WTC11 (cell line): ENCODE results near the gene GAPDHS. TPM values are rescaled to one million over a fixed set of nuclear protein-coding genes. Genes with fewer than 3 reads are reported as not detected.

Source experiments
- ATAC-seq: fragments of 200-7000 bp; cut with Tn5 transposase; 2 replicates; pipeline ENCODE4 v1.10.0; 2021; ENCODE audit warnings: mild to moderate bottlenecking, moderate library complexity
- Bru-seq: library from RNA; stranded (reverse); fragments of 400-500 nt; gene quantifications from one replicate; lab custom pipeline; 2021; lab: Mats Ljungman, UMichigan
- CTCF ChIA-PET: fragments of 300-600 bp; sonication (Branson Sonifier 250); formaldehyde crosslinking; loops from one replicate; lab custom pipeline; 2021; ENCODE audit warnings: antibody characterized with exemption; lab: Charles Lee
- POLR2A ChIA-PET: fragments of 350-600 bp; sonication (Branson Sonifier 250); formaldehyde crosslinking; loops from one replicate; lab custom pipeline; 2021; ENCODE audit warnings: antibody characterized with exemption; lab: Charles Lee
- DNase-seq: peaks from one replicate; pipeline ENCODE4 v3.0.0; 2021; ENCODE audit warnings: low spot score
- H3K27ac Mint-ChIP-seq: 2 replicates; pipeline ENCODE4 v1.8.0; 2021; ENCODE audit warnings: mixed read lengths
- H3K27me3 Mint-ChIP-seq: 2 replicates; pipeline ENCODE4 v1.8.0; 2021; ENCODE audit warnings: low read depth, mild to moderate bottlenecking, moderate library complexity, mixed read lengths
- H3K36me3 Mint-ChIP-seq: 2 replicates; pipeline ENCODE4 v1.8.0; 2021; ENCODE audit warnings: mixed read lengths
- H3K4me1 Mint-ChIP-seq: 2 replicates; pipeline ENCODE4 v1.8.0; 2022; ENCODE audit warnings: mixed read lengths
- H3K4me3 Mint-ChIP-seq: 2 replicates; pipeline ENCODE4 v1.8.0; 2021; ENCODE audit warnings: mild to moderate bottlenecking, moderate library complexity, mixed read lengths
- H3K9me3 Mint-ChIP-seq: 2 replicates; pipeline ENCODE4 v1.8.0; 2021; ENCODE audit warnings: mixed read lengths
- CBFB ChIP-seq: sonication (generic); formaldehyde crosslinking; IDR thresholded peaks from 2 replicates; pipeline ENCODE4 v1.8.1; 2022; ENCODE audit warnings: mild to moderate bottlenecking, low read depth, missing genetic modification reagents
- ELF4 ChIP-seq: sonication (generic); formaldehyde crosslinking; IDR thresholded peaks from 2 replicates; pipeline ENCODE4 v1.8.1; 2022; ENCODE audit warnings: low read depth, mild to moderate bottlenecking, moderate library complexity, missing genetic modification reagents
- GABPB1 ChIP-seq: sonication (generic); formaldehyde crosslinking; IDR thresholded peaks from 2 replicates; pipeline ENCODE4 v1.8.1; 2023; ENCODE audit warnings: mild to moderate bottlenecking, missing genetic modification reagents
- GRHL2 ChIP-seq: fragments of 250-450 bp; sonication (Bioruptor Pico); IDR thresholded peaks from 2 replicates; pipeline ENCODE4 v1.8.0; 2022; ENCODE audit warnings: mild to moderate bottlenecking, moderate library complexity; ENCODE audit not compliant: insufficient replicate concordance, severe bottlenecking
- IRF2 ChIP-seq: sonication (generic); formaldehyde crosslinking; IDR thresholded peaks from 2 replicates; pipeline ENCODE4 v1.8.0; 2022; ENCODE audit warnings: low read depth, missing genetic modification reagents, borderline replicate concordance
- JUN ChIP-seq: sonication (generic); formaldehyde crosslinking; IDR thresholded peaks from 2 replicates; pipeline ENCODE4 v1.8.0; 2023; ENCODE audit warnings: mild to moderate bottlenecking, missing genetic modification reagents
- NFATC4 ChIP-seq: fragments of 250-450 bp; sonication (Bioruptor Pico); IDR thresholded peaks from 2 replicates; pipeline ENCODE4 v1.9.0; 2021; ENCODE audit warnings: mild to moderate bottlenecking
- NFE2L1 ChIP-seq: sonication (generic); formaldehyde crosslinking; IDR thresholded peaks from 2 replicates; pipeline ENCODE4 v1.8.1; 2023; ENCODE audit warnings: missing genetic modification reagents
- SMAD3 ChIP-seq: sonication (generic); formaldehyde crosslinking; IDR thresholded peaks from 2 replicates; pipeline ENCODE4 v1.8.0; 2022; ENCODE audit warnings: missing genetic modification reagents, mild to moderate bottlenecking, borderline replicate concordance
- ZBTB21 ChIP-seq: sonication (generic); formaldehyde crosslinking; IDR thresholded peaks from 2 replicates; pipeline ENCODE4 v1.8.1; 2023; ENCODE audit warnings: mild to moderate bottlenecking, missing genetic modification reagents, borderline replicate concordance
- ZNF138 ChIP-seq: sonication (generic); formaldehyde crosslinking; conservative IDR thresholded peaks from 2 replicates; pipeline ENCODE4 v1.8.1; 2022; ENCODE audit warnings: mild to moderate bottlenecking, moderate library complexity, missing genetic modification reagents
- ZNF219 ChIP-seq: sonication (generic); formaldehyde crosslinking; IDR thresholded peaks from 2 replicates; pipeline ENCODE4 v1.8.0; 2023; ENCODE audit warnings: missing genetic modification reagents, mild to moderate bottlenecking, borderline replicate concordance
- long read RNA-seq, 3 experiments: library from RNA in 1 of 3; library from capped mRNA in 1 of 3; library from polyadenylated mRNA in 1 of 3; unstranded in 2 of 3; stranded (forward) in 1 of 3; transcript quantifications; one replicate each; pipeline ENCODE4 v2.0.0, GENCODE V29; 2021
- total RNA-seq: library from RNA; stranded (reverse); gene quantifications from 3 replicates; pipeline ENCODE4 v1.2.3, GENCODE V29; 2021
- TF ChIP-seq, protein P1 (sequence below): sonication (generic); formaldehyde crosslinking; IDR thresholded peaks from 2 replicates; pipeline ENCODE4 v1.8.1; 2022; ENCODE audit warnings: low read depth, missing genetic modification reagents, borderline replicate concordance
- TF ChIP-seq, protein P2 (sequence below): sonication (generic); formaldehyde crosslinking; IDR thresholded peaks from 2 replicates; pipeline ENCODE4 v1.8.1; 2022; ENCODE audit warnings: mild to moderate bottlenecking, missing genetic modification reagents, moderate library complexity, borderline replicate concordance
- TF ChIP-seq, protein P3 (sequence below): sonication (generic); formaldehyde crosslinking; IDR thresholded peaks from 2 replicates; pipeline ENCODE4 v1.8.0; 2023; ENCODE audit warnings: missing genetic modification reagents
- TF ChIP-seq, protein P4 (sequence below): fragments of 200-600 bp; IDR thresholded peaks from 2 replicates; pipeline ENCODE4 v1.8.0; 2022; ENCODE audit warnings: antibody characterized with exemption
- TF ChIP-seq, protein P5 (sequence below): sonication (generic); formaldehyde crosslinking; IDR thresholded peaks from 2 replicates; pipeline ENCODE4 v1.8.0; 2023; ENCODE audit warnings: missing genetic modification reagents, mild to moderate bottlenecking, borderline replicate concordance

GAPDHS gene
- 0.20 to 0.30 TPM in 2 of 3 replicates, not detected in the other for total RNA-seq
- percentile 7 among the genes with signal in this experiment for Bru-seq, nascent RNA
- long read RNA-seq, experiment 1: 0 reads
- long read RNA-seq, experiment 2: 0 reads
- long read RNA-seq, experiment 3: 0 reads

DNA sequence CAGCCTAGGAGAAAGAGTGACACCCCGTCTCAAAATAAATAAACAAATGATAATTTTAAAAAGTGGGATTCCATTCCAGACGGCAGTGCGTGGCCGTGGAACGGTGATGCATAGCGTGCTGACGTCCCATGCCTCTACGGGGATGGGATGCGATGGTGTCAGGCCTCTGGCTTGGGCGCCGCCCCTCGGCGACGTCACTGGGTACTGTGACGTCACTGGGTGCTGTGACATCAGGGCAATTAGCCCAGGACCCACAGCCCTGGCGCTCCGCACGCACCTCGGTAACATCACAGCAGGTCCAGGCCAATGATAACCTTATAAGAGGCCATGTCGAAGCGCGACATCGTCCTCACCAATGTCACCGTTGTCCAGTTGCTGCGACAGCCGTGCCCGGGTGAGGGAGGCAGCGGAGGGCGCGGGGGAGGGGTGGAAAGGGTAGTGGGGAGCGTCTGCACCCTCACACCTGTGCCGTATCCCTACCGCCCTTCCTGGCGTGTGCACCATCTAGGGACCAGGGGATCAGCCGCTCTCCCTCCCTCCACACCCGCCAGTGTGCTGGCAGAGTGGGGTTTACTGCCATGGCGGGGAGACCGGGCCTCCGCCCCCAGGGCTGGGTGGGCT, at the start of gene GAPDHS:
TSS of gene GAPDHS (plus strand) at position 256 of the 621 bp plus-strand sequence. CDS start at position 328, 72 bp downstream.
- Mint-ChIP-seq H3K4me3 (peak within 1 kb of the TSS; percentile 57), H3K4me1 (peaks cover 27% of the 10 kb centered on the region), H3K27me3 (peaks cover 36% of the 10 kb centered on the region), H3K36me3 (no peaks in the 10 kb centered on the region), H3K9me3 (no peaks in the 10 kb centered on the region), H3K27ac (0 out of 2 replicates have a peak within 1 kb of the TSS, but pooled peaks have one; percentile 25)
- DNase-seq: peak; percentile 48
- ATAC-seq: no peak; the same call in 1 of the 2 replicates
- CTCF ChIA-PET: interaction anchor here (1.0 kb wide), 1 partner anchor 16 kb away, joined by 4 read pairs; no protein-coding TSS in a partner anchor
- POLR2A ChIA-PET: interaction anchor here (0.6 to 0.9 kb wide), 2 partner anchors 19 to 38 kb away, joined by 3 to 4 read pairs; no protein-coding TSS in a partner anchor
- TF ChIP-seq ZBTB21 (peak; percentile 94; the same call in 1 of the 2 replicates), IRF2 (CRISPR knock-in tag) (no peak)

DNA sequence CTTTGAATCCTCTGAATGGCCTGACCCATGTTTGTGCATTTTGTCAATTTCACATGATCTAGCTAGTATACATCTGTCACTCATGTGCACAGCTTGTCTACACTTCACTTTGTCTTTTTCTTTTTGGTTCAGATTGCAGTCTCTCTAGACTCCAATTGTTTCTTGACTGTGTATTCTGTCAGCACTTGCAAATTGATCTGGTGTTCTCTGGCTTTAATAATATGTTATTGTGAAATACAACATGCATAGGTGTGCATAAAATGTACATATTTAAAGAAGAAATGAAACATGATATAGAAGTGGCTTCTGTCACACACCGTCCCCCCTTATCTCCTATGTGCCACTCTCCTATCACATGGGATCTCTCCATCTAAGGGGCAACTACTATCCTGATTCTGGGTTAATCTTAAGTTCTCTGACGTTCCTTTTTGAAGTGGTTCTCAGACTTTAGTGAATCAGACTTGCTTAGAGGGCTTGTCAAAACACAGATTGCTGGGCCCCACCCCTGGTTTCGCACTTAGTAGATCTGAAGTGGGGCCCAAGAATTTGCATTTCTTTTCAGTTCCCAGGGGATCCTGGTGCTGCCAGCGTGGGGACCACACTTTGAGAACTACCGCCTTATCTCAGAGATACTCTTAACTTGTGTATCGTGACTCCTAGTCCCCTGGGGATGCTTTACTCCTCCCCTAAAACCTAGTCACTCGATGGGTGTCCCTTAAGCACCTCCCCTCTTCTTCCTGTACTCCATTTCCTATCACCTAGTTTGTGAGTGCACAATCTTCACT, 48.8 kb upstream of the GAPDHS start:
- TF ChIP-seq, protein P1, sequence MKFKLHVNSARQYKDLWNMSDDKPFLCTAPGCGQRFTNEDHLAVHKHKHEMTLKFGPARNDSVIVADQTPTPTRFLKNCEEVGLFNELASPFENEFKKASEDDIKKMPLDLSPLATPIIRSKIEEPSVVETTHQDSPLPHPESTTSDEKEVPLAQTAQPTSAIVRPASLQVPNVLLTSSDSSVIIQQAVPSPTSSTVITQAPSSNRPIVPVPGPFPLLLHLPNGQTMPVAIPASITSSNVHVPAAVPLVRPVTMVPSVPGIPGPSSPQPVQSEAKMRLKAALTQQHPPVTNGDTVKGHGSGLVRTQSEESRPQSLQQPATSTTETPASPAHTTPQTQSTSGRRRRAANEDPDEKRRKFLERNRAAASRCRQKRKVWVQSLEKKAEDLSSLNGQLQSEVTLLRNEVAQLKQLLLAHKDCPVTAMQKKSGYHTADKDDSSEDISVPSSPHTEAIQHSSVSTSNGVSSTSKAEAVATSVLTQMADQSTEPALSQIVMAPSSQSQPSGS (CRISPR knock-in tag): no peak
- no peak for TF ChIP-seq NFATC4
- TF ChIP-seq, protein P2, sequence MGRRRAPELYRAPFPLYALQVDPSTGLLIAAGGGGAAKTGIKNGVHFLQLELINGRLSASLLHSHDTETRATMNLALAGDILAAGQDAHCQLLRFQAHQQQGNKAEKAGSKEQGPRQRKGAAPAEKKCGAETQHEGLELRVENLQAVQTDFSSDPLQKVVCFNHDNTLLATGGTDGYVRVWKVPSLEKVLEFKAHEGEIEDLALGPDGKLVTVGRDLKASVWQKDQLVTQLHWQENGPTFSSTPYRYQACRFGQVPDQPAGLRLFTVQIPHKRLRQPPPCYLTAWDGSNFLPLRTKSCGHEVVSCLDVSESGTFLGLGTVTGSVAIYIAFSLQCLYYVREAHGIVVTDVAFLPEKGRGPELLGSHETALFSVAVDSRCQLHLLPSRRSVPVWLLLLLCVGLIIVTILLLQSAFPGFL (CRISPR knock-in tag): no peak
- TF ChIP-seq, protein P3, sequence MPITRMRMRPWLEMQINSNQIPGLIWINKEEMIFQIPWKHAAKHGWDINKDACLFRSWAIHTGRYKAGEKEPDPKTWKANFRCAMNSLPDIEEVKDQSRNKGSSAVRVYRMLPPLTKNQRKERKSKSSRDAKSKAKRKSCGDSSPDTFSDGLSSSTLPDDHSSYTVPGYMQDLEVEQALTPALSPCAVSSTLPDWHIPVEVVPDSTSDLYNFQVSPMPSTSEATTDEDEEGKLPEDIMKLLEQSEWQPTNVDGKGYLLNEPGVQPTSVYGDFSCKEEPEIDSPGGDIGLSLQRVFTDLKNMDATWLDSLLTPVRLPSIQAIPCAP (CRISPR knock-in tag): no peak
- TF ChIP-seq IRF2 (CRISPR knock-in tag): no peak
- no peak for TF ChIP-seq JUN
- no peak for TF ChIP-seq NFE2L1 (CRISPR knock-in tag)
- TF ChIP-seq CBFB: no peak
- no peak overlapping the region for H3K4me3 Mint-ChIP-seq
- peaks cover 14% of the 10 kb centered on the region for H3K27me3 Mint-ChIP-seq
- no peak overlapping the region for H3K27ac Mint-ChIP-seq
- peaks cover 3% of the 10 kb centered on the region; the same call in 1 of the 2 replicates for H3K9me3 Mint-ChIP-seq
- no peaks in the 10 kb centered on the region for H3K4me1 Mint-ChIP-seq
- no peak for DNase-seq
- no peaks in the 10 kb centered on the region for H3K36me3 Mint-ChIP-seq
- ChIA-PET CTCF (interaction anchor here (1.0 kb wide), 1 partner anchor 9 kb away, joined by 4 read pairs; no protein-coding TSS in a partner anchor), POLR2A (no interaction called here)
- ATAC-seq: no peak

DNA sequence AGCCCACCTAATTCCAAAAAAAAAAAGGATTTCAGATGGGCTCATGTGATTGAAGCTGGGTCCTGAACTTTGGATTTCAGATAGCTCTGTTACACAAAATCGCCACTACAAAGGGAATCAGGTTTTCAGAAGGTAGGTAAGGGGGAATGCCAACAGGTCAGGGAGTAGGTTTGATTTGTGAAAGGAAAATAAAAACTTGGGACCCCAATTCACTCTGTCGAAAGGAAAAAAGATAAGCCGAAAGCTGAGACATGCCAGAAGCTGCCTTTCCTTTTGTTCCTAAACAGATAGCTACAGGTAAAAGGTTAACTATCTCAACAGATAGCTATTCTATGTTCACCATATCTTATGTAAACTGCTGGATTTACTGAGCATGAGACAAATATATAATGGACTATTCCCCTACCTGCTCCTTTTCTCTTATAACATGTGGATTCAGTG, 47.0 kb upstream of the GAPDHS start:
- ATAC-seq (no peak), DNase-seq (no peak)
- no peaks in the 10 kb centered on the region for H3K9me3 Mint-ChIP-seq
- no peak overlapping the region for H3K27ac Mint-ChIP-seq
- peaks cover 27% of the 10 kb centered on the region for H3K27me3 Mint-ChIP-seq
- no peaks in the 10 kb centered on the region for H3K36me3 Mint-ChIP-seq
- no peaks in the 10 kb centered on the region for H3K4me1 Mint-ChIP-seq
- H3K4me3 Mint-ChIP-seq: no peak overlapping the region
- ChIA-PET POLR2A (no interaction called here), CTCF (interaction anchor here (1.2 to 4.4 kb wide), 4 partner anchors 9 to 134 kb away, joined by 4 to 19 read pairs (median 11); no protein-coding TSS in a partner anchor)
- TF ChIP-seq ELF4 (CRISPR knock-in tag) (no peak), ZNF219 (no peak), GRHL2 (CRISPR knock-in tag) (no peak), ZBTB21 (no peak), GABPB1 (CRISPR knock-in tag) (no peak), ZNF138 (CRISPR knock-in tag) (no peak), SMAD3 (CRISPR knock-in tag) (no peak)
- TF ChIP-seq, protein P4, sequence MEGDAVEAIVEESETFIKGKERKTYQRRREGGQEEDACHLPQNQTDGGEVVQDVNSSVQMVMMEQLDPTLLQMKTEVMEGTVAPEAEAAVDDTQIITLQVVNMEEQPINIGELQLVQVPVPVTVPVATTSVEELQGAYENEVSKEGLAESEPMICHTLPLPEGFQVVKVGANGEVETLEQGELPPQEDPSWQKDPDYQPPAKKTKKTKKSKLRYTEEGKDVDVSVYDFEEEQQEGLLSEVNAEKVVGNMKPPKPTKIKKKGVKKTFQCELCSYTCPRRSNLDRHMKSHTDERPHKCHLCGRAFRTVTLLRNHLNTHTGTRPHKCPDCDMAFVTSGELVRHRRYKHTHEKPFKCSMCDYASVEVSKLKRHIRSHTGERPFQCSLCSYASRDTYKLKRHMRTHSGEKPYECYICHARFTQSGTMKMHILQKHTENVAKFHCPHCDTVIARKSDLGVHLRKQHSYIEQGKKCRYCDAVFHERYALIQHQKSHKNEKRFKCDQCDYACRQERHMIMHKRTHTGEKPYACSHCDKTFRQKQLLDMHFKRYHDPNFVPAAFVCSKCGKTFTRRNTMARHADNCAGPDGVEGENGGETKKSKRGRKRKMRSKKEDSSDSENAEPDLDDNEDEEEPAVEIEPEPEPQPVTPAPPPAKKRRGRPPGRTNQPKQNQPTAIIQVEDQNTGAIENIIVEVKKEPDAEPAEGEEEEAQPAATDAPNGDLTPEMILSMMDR: no peak
- TF ChIP-seq, protein P5, sequence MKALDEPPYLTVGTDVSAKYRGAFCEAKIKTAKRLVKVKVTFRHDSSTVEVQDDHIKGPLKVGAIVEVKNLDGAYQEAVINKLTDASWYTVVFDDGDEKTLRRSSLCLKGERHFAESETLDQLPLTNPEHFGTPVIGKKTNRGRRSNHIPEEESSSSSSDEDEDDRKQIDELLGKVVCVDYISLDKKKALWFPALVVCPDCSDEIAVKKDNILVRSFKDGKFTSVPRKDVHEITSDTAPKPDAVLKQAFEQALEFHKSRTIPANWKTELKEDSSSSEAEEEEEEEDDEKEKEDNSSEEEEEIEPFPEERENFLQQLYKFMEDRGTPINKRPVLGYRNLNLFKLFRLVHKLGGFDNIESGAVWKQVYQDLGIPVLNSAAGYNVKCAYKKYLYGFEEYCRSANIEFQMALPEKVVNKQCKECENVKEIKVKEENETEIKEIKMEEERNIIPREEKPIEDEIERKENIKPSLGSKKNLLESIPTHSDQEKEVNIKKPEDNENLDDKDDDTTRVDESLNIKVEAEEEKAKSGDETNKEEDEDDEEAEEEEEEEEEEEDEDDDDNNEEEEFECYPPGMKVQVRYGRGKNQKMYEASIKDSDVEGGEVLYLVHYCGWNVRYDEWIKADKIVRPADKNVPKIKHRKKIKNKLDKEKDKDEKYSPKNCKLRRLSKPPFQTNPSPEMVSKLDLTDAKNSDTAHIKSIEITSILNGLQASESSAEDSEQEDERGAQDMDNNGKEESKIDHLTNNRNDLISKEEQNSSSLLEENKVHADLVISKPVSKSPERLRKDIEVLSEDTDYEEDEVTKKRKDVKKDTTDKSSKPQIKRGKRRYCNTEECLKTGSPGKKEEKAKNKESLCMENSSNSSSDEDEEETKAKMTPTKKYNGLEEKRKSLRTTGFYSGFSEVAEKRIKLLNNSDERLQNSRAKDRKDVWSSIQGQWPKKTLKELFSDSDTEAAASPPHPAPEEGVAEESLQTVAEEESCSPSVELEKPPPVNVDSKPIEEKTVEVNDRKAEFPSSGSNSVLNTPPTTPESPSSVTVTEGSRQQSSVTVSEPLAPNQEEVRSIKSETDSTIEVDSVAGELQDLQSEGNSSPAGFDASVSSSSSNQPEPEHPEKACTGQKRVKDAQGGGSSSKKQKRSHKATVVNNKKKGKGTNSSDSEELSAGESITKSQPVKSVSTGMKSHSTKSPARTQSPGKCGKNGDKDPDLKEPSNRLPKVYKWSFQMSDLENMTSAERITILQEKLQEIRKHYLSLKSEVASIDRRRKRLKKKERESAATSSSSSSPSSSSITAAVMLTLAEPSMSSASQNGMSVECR (CRISPR knock-in tag): no peak
